Left lung (tissue), 14 donors: Measurements from ENCODE around the gene CLEC4F. TPM values are rescaled to one million over a fixed set of nuclear protein-coding genes. Genes with fewer than 3 reads are reported as not detected.

Experiments
- ATAC-seq: fragments of 200-7000 bp; cut with Tn5 transposase; one replicate; pipeline ENCODE4 v1.9.1; 2020; ENCODE audit warnings: moderate library complexity
- DNase-seq, 4 donors: peaks; one replicate each; pipeline ENCODE4 v3.0.0-alpha.2; 2013 to 2020
- H3K27ac ChIP-seq, 2 donors: fragments of 200-600 bp; sonication (generic) in 1 of 2; one replicate each; pipeline versions ENCODE4 v1.5.0 to v1.8.0; 2020 to 2021
- H3K27me3 ChIP-seq, 2 donors: fragments of 200-600 bp; sonication (generic) in 1 of 2; one replicate each; pipeline versions ENCODE4 v1.5.0 to v1.8.0; 2020 to 2021
- H3K36me3 ChIP-seq, 2 donors: fragments of 200-600 bp; sonication (generic) in 1 of 2; one replicate each; pipeline versions ENCODE4 v1.5.0 to v1.8.0; 2020 to 2021
- H3K4me1 ChIP-seq, 2 donors: fragments of 200-600 bp; one replicate each; pipeline ENCODE4 v1.8.0; 2021
- H3K4me3 ChIP-seq, 2 donors: fragments of 200-600 bp; sonication (generic) in 1 of 2; one replicate each; pipeline versions ENCODE4 v1.5.0 to v1.8.0; 2020 to 2021; ENCODE audit warnings: mild to moderate bottlenecking in 1 of 2
- H3K9me3 ChIP-seq, 2 donors: fragments of 200-600 bp; sonication (generic) in 1 of 2; one replicate each; pipeline versions ENCODE4 v1.5.0 to v1.8.0; 2020 to 2021
- intact Hi-C, 2 donors: fragments of 100-400 bp; cut with DNase I; formaldehyde crosslinking; loops; one replicate each; pipeline versions ENCODE4 v1.11.2 to v1.14.2; 2022
- long read RNA-seq, 12 donors: library from polyadenylated mRNA in 2 of 12; unstranded in 2 of 12; transcript quantifications; one replicate each; pipeline ENCODE4 v2.0.0 and lab custom pipeline, GENCODE V29; 2019 to 2026
- polyA plus RNA-seq, 6 donors: library from polyadenylated mRNA; unstranded; fragments of 120-200 nt; gene quantifications; one replicate each; pipeline ENCODE4 v1.2.1, GENCODE V29; 2013; ENCODE audit not compliant: insufficient read length in 6 of 6
- total RNA-seq, 2 donors: library from RNA; stranded (reverse); fragmentation: NEBNext Ultra II Directional; extraction: Animal tissue kit (Norgen Biotek cat#: 25700); gene quantifications; one replicate each; pipeline ENCODE4 v1.2.1, GENCODE V29; 2021
- TF ChIP-seq, protein P1 (sequence below), 2 donors: fragments of 200-600 bp; sonication (generic) in 1 of 2; IDR thresholded peaks; one replicate each; pipeline versions ENCODE4 v1.5.0 to v1.8.0; 2021; ENCODE audit warnings: antibody characterized with exemption in 2 of 2
- donor health status: DM: no; HTN: yes; CAD: no.
- donor health status: DM: no; HTN: no; CAD: no.

Gene CLEC4F, protein sequence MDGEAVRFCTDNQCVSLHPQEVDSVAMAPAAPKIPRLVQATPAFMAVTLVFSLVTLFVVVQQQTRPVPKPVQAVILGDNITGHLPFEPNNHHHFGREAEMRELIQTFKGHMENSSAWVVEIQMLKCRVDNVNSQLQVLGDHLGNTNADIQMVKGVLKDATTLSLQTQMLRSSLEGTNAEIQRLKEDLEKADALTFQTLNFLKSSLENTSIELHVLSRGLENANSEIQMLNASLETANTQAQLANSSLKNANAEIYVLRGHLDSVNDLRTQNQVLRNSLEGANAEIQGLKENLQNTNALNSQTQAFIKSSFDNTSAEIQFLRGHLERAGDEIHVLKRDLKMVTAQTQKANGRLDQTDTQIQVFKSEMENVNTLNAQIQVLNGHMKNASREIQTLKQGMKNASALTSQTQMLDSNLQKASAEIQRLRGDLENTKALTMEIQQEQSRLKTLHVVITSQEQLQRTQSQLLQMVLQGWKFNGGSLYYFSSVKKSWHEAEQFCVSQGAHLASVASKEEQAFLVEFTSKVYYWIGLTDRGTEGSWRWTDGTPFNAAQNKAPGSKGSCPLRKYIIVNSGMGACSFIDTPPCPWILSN
- total RNA-seq (under 1 TPM; 0.20 to 0.31 TPM), polyA plus RNA-seq (under 1 TPM; 0.06 to 0.35 (median 0.11) TPM)
- long read RNA-seq, donor 1: 0 reads
- long read RNA-seq, donor 2: 0 reads
- long read RNA-seq, donor 3: 0 reads
- long read RNA-seq, donor 4, partial matches to known transcripts: 1 of 1 reads
- long read RNA-seq, donor 4, other reads (novel, unspliced or antisense): 0 of 1 reads
- long read RNA-seq, donor 5: 0 reads
- long read RNA-seq, donor 6: 0 reads
- long read RNA-seq, donor 7: 0 reads
- long read RNA-seq, donor 8: 0 reads
- long read RNA-seq, donor 9: 0 reads
- long read RNA-seq, donor 10: 0 reads
- long read RNA-seq, donor 11: 0 reads
- long read RNA-seq, donor 12: 0 reads

DNA sequence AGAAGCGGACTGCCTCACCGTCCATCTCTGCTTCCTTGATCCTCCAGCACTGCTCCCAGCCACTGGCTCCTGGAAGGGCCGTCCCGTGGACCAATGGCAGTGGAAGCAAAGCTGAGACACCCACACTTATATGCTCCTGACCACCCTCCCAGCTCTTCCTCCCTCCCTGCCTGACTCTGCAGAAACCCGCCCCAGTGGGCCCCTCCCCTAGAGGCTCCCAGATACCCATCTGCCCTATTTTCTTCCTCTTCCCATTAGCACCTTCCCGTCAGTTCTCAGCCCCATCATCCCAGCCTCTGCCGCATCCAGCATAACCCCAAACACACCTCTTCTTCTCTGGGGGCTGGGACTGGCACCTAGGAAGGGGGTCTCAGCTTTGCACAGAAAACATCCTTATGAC lies at the start of gene CLEC4F:
Gene CLEC4F, minus strand, starts transcription at position 101 of the 400 bp plus-strand sequence. Its CDS starts 76 bp downstream, at position 25.
- intact Hi-C loops: no loop called here
- Histone ChIP-seq H3K9me3 (no peaks in the 10 kb centered on the region), H3K4me1 (no peaks in the 10 kb centered on the region), H3K27me3 (peaks cover 0 to 6% of the 10 kb centered on the region in 2 donors), H3K36me3 (no peaks in the 10 kb centered on the region), H3K27ac (no peak within 1 kb of the TSS), H3K4me3 (no peak within 1 kb of the TSS)
- DNase-seq (no peak), ATAC-seq (no peak)
- TF ChIP-seq, protein P1, sequence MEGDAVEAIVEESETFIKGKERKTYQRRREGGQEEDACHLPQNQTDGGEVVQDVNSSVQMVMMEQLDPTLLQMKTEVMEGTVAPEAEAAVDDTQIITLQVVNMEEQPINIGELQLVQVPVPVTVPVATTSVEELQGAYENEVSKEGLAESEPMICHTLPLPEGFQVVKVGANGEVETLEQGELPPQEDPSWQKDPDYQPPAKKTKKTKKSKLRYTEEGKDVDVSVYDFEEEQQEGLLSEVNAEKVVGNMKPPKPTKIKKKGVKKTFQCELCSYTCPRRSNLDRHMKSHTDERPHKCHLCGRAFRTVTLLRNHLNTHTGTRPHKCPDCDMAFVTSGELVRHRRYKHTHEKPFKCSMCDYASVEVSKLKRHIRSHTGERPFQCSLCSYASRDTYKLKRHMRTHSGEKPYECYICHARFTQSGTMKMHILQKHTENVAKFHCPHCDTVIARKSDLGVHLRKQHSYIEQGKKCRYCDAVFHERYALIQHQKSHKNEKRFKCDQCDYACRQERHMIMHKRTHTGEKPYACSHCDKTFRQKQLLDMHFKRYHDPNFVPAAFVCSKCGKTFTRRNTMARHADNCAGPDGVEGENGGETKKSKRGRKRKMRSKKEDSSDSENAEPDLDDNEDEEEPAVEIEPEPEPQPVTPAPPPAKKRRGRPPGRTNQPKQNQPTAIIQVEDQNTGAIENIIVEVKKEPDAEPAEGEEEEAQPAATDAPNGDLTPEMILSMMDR (IDR thresholded peaks at IDR 0.05): no peak

DNA sequence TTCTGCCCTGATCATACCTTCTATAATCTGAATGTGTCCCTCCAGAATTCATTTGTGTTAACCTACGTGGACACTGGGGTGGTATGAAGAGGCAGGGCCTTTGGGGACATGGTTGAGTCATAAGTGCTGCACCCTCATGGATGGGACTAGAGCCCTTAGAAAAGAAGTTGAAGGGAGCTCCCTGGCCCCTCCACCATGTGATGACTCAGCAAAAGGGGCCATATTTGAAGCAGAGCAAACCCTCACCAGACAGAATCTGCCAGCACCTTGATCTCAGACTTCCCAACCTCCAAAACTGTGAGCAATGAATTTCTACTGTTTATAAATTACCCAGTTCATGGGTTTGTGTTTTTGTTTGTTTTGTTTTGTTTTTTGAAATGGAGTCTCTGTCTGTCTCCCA lies 48.6 kb upstream of the CLEC4F start:
- Histone ChIP-seq H3K9me3 (no peaks in the 10 kb centered on the region), H3K4me1 (peaks cover 0 to 9% of the 10 kb centered on the region in 2 donors), H3K27me3 (peaks cover 5 to 46% of the 10 kb centered on the region in 2 donors), H3K4me3 (no peak overlapping the region), H3K36me3 (no peaks in the 10 kb centered on the region), H3K27ac (no peak overlapping the region)
- ATAC-seq: no peak
- intact Hi-C loops: no loop called here
- TF ChIP-seq, protein P1 (IDR thresholded peaks at IDR 0.05): no peak
- DNase-seq: no peak

DNA sequence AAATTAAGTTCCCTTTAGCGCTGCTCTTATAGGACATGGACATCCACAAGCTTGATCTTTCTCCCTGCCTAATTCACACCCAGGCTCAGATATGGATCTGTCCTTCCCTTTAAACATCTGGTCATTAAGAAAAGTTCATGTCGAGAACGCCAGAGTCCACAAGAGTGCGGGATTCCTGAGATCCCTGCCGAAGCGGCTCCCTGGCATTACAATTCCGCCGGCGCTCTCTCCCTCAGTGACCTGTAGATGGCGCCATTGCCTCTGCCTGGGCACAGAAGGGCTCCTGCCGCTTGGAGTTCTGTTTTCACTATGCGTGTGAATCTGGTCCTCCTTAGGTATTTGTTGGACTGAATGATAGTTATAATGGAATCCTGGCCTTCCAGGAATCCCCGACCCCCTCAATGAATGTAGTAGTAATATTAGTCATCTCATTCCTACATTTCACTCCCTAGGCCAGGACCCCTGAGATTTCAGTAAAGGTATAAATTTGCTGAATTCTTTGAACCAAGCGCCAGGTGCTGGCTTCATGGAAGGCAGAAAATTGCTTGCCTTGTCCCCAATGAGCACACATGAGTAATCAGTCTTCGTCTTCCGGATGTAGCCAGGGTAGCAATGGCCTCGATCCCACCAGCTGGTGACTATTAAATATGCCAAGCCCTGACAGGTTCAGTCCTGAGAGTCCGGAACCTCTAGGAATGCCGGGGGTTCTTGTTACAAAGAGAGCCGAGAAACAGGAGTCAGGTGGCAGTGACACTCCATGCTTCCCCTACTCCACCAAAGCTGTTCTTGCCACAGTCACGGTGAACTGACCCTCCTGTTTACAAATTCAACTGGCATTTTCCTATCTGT lies 41.6 kb upstream of the CLEC4F start:
- Histone ChIP-seq H3K4me1 (no peaks in the 10 kb centered on the region), H3K9me3 (no peaks in the 10 kb centered on the region), H3K27ac (no peak overlapping the region), H3K36me3 (no peaks in the 10 kb centered on the region), H3K4me3 (no peak overlapping the region), H3K27me3 (peaks cover 19 to 48% of the 10 kb centered on the region in 2 donors)
- intact Hi-C loops: no loop called here
- DNase-seq (peak; percentile 63 to 85 (median 78)), ATAC-seq (peak; percentile 99)
- TF ChIP-seq, protein P1 (IDR thresholded peaks at IDR 0.05): peak; percentile 89 to 90

DNA sequence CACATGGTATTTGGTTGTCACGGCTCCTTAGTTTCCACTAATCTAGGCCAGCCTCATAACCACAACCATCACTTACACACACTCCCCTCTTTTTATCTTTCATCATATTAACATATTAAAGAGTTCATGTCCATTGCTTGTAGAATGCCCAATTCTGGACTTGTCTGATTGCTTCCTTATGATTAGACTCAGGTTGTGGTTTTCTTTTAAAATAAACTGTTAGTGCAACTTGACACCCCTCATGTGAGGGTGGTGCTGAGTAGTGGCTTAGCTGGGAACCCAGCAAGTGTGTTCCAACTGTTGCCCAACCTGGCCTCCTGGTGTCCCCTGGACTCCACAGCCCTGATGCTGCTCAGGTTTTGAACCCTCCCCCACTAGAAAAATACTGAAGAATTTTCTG lies 35.3 kb upstream of the CLEC4F start:
- TF ChIP-seq, protein P1 (IDR thresholded peaks at IDR 0.05): no peak
- peaks cover 0 to 5% of the 10 kb centered on the region in 2 donors for H3K4me1 ChIP-seq
- intact Hi-C loops: no loop called here
- H3K27ac ChIP-seq: no peak overlapping the region
- H3K4me3 ChIP-seq: no peak overlapping the region
- no peaks in the 10 kb centered on the region for H3K36me3 ChIP-seq
- H3K27me3 ChIP-seq: peaks cover 6 to 14% of the 10 kb centered on the region in 2 donors
- DNase-seq (no peak), ATAC-seq (no peak)
- no peaks in the 10 kb centered on the region for H3K9me3 ChIP-seq
